Spleen (tissue), 11 donors: Measurements from ENCODE around the gene RGS8. TPM values are rescaled to one million over a fixed set of nuclear protein-coding genes. Genes with fewer than 3 reads are reported as not detected.

Experiments
- DNase-seq: peaks from one replicate; pipeline ENCODE4 v3.0.0-alpha.2; 2020
- H3K27ac ChIP-seq, 8 donors: fragments of 200-600 bp; sonication (generic) in 7 of 8; 1 replicate in 4 of 8; 2 replicates in 4 of 8; pipeline versions ENCODE4 v1.5.0 to v1.8.0; 2016 to 2021; ENCODE audit warnings: inconsistent platforms in 4 of 8, mild to moderate bottlenecking in 4 of 8, moderate library complexity in 1 of 8
- H3K27me3 ChIP-seq, 7 donors: fragments of 200-600 bp; sonication (generic) in 6 of 7; replicated peaks in 1 of 7; 1 replicate in 4 of 7; 2 replicates in 3 of 7; pipeline versions ENCODE4 v1.5.0 to v1.8.0; 2016 to 2021; ENCODE audit warnings: inconsistent platforms in 3 of 7, mild to moderate bottlenecking in 1 of 7
- H3K36me3 ChIP-seq, 6 donors: fragments of 200-600 bp; sonication (generic) in 5 of 6; 1 replicate in 4 of 6; 2 replicates in 2 of 6; pipeline versions ENCODE4 v1.5.0 to v1.8.0; 2016 to 2021; ENCODE audit warnings: inconsistent platforms in 2 of 6
- H3K4me1 ChIP-seq, 6 donors: fragments of 200-600 bp; sonication (generic) in 5 of 6; 1 replicate in 3 of 6; 2 replicates in 3 of 6; pipeline versions ENCODE4 v1.5.0 to v1.8.0; 2016 to 2021; ENCODE audit warnings: inconsistent platforms in 3 of 6
- H3K4me3 ChIP-seq, 8 donors: fragments of 200-600 bp; sonication (generic) in 7 of 8; 1 replicate in 4 of 8; 2 replicates in 4 of 8; pipeline versions ENCODE4 v1.5.0 to v1.8.0; 2016 to 2021; ENCODE audit warnings: inconsistent platforms in 4 of 8, mild to moderate bottlenecking in 4 of 8, moderate library complexity in 2 of 8
- H3K9me3 ChIP-seq, 8 donors: fragments of 200-600 bp; sonication (generic) in 7 of 8; 1 replicate in 4 of 8; 2 replicates in 4 of 8; pipeline versions ENCODE4 v1.5.0 to v1.8.0; 2016 to 2021; ENCODE audit warnings: inconsistent platforms in 4 of 8
- CTCF ChIP-seq, 11 experiments: fragments of 200-600 bp in 7 of 11; fragments of 450-650 bp in 4 of 11; sonication (generic) in 4 of 11; IDR thresholded peaks in 8 of 11; conservative IDR thresholded peaks in 3 of 11; 1 replicate in 7 of 11; 2 replicates in 4 of 11; pipeline versions ENCODE4 v1.4.0 to v1.8.0; 2016 to 2021; ENCODE audit warnings: antibody characterized with exemption in 11 of 11, inconsistent platforms in 4 of 11, mild to moderate bottlenecking in 1 of 11
- POLR2A ChIP-seq, 3 donors: fragments of 450-650 bp; IDR thresholded peaks; one replicate each; pipeline ENCODE4 v1.5.1; 2017; ENCODE audit warnings: antibody characterized with exemption in 3 of 3, mild to moderate bottlenecking in 1 of 3
- POLR2AphosphoS5 ChIP-seq, 3 donors: sonication (generic); formaldehyde crosslinking; IDR thresholded peaks; one replicate each; pipeline ENCODE4 v1.5.1; 2017; ENCODE audit warnings: antibody characterized with exemption in 3 of 3
- WGBS, 5 donors: extraction: QIAGEN DNeasy Blood & Tissue Kit in 3 of 5; methylation state at CpG; one replicate each; pipeline versions ENCODE4 v1.1.5 to v1.1.7; 2013 to 2018; 5-methylcytosine and 5-hydroxymethylcytosine counted together
- intact Hi-C: fragments of 100-400 bp; cut with DNase I; formaldehyde crosslinking; loops from one replicate; pipeline ENCODE4 v1.15.0; 2023; ENCODE audit warnings: low total_unique reads
- polyA plus RNA-seq, 3 donors: library from polyadenylated mRNA; stranded (reverse); fragments of 200-250 nt; gene quantifications; one replicate each; pipeline ENCODE4 v1.2.1, GENCODE V29; 2013
- total RNA-seq, 7 donors: library from RNA; depleted of rRNA in 3 of 7; stranded (reverse); fragments of >200 nt in 3 of 7; fragmentation: NEBNext Ultra II Directional in 4 of 7; extraction: Animal tissue kit (Norgen Biotek cat#: 25700) in 4 of 7; gene quantifications; one replicate each; pipeline versions ENCODE4 v1.1.0 to v1.2.1, GENCODE V29; 2016 to 2021
- donor health status: healthy with polysubstance abuse.
- donor health status: DM: no; HTN: no; CAD: no; lungs with moderate emphysema.
- donor health status: DM: no; HTN: no; CAD: no.
- donor health status: Bipolar disorder and iron deficiency.
- donor health status: healthy.
- donor health status: DM: no; HTN: no; CAD: no.
- donor health status: DM: yes; HTN: yes; CAD: no.

RGS8 gene
- total and polyA plus RNA-seq, 10 donors = 0.09 to 0.11 TPM; not detected in 8

- H3K4me1 ChIP-seq = peaks cover 0 to under 1% (median 0%) of the 10 kb centered on the region in 6 donors
- no peak for DNase-seq
- H3K27ac ChIP-seq = no peak overlapping the region
- H3K27me3 ChIP-seq = peaks cover 0 to 8% (median 0%) of the 10 kb centered on the region in 7 donors
- intact Hi-C loops = no loop called here
- WGBS, 5 donors = 80 to 88% (median 82%) methylated on average over 11 of the region's 11 CpGs
- no peaks in the 10 kb centered on the region for H3K36me3 ChIP-seq
- H3K4me3 ChIP-seq = no peak overlapping the region
- H3K9me3 ChIP-seq = no peaks in the 10 kb centered on the region
- TF ChIP-seq POLR2AphosphoS5 (IDR thresholded peaks at IDR 0.05) = no peak
- no peak for TF ChIP-seq CTCF (IDR thresholded peaks at IDR 0.05 in 8 of 11, conservative IDR thresholded peaks at IDR 0.05 in 3 of 11)
- no peak for TF ChIP-seq POLR2A (IDR thresholded peaks at IDR 0.05)
Observed at GRCh38 chr1:182670032-182670749, 14.2 kb downstream of the RGS8 start.

GRCh38 chr1:182669266-182669665 lies 15.1 kb downstream of the RGS8 start:
- intact Hi-C loops = no loop called here
- TF ChIP-seq CTCF (IDR thresholded peaks at IDR 0.05 in 8 of 11, conservative IDR thresholded peaks at IDR 0.05 in 3 of 11) (no peak), POLR2A (IDR thresholded peaks at IDR 0.05) (no peak), POLR2AphosphoS5 (IDR thresholded peaks at IDR 0.05) (no peak)
- Histone ChIP-seq H3K36me3 (no peaks in the 10 kb centered on the region), H3K27ac (no peak overlapping the region), H3K4me3 (no peak overlapping the region), H3K9me3 (no peaks in the 10 kb centered on the region), H3K4me1 (peaks cover 0 to 8% (median 3%) of the 10 kb centered on the region in 6 donors), H3K27me3 (peaks cover 0 to 8% (median 0%) of the 10 kb centered on the region in 7 donors)
- DNase-seq = no peak
- 89 to 96% (median 94%) methylated on average over 4 of the region's 4 CpGs for WGBS, 5 donors

DNA sequence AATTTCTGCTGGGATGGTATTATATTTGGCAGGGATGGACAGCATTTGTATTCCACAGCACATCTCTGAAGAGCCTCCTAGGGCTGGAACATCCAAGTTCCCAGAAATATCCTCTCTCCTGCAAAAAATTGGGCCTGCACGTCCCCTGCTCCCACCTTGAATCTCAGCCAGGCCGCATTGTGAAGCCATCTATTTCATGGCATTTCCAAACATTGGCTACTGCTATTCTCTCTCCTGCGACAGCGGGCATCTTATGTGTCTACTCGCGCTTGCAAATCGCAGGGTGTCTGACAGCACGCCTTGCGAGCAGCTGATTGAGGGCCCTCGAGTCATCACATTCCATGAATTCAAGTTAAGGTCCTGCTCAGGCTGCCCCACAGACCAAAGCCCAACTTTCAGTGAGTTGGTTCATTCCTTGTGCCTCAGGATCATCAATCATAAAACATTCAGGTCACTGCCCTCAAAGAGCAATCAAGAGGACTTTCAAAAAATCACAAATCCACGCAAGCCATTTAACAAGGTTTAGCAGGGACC lies 15.8 kb downstream of the RGS8 start:
- 91 to 99% (median 96%) methylated on average over 11 of the region's 11 CpGs for WGBS, 5 donors
- peaks cover 0 to 8% (median 0%) of the 10 kb centered on the region in 7 donors for H3K27me3 ChIP-seq
- TF ChIP-seq POLR2AphosphoS5 (IDR thresholded peaks at IDR 0.05) = no peak
- no peak for TF ChIP-seq CTCF (IDR thresholded peaks at IDR 0.05 in 8 of 11, conservative IDR thresholded peaks at IDR 0.05 in 3 of 11)
- TF ChIP-seq POLR2A (IDR thresholded peaks at IDR 0.05) = no peak
- H3K36me3 ChIP-seq = no peaks in the 10 kb centered on the region
- no peak overlapping the region for H3K4me3 ChIP-seq
- peaks cover 0 to 11% (median 3%) of the 10 kb centered on the region in 6 donors for H3K4me1 ChIP-seq
- intact Hi-C loops = no loop called here
- DNase-seq = no peak
- H3K27ac ChIP-seq = no peak overlapping the region
- H3K9me3 ChIP-seq = no peaks in the 10 kb centered on the region

- 83 to 94% (median 88%) methylated on average over 7 of the region's 7 CpGs for WGBS, 5 donors
- no peak for TF ChIP-seq POLR2AphosphoS5 (IDR thresholded peaks at IDR 0.05)
- TF ChIP-seq POLR2A (IDR thresholded peaks at IDR 0.05) = no peak
- TF ChIP-seq CTCF (IDR thresholded peaks at IDR 0.05 in 8 of 11, conservative IDR thresholded peaks at IDR 0.05 in 3 of 11) = no peak
- H3K27ac ChIP-seq = no peak overlapping the region
Observed at GRCh38 chr1:182667848-182668505, 16.4 kb downstream of the RGS8 start.

More at GRCh38 chr1:182667848-182668505, 16.4 kb downstream of the RGS8 start:
- Histone ChIP-seq H3K27me3 (peaks cover 0 to 8% (median 0%) of the 10 kb centered on the region in 7 donors), H3K4me1 (peaks cover 0 to 11% (median 3%) of the 10 kb centered on the region in 6 donors), H3K9me3 (no peaks in the 10 kb centered on the region), H3K4me3 (no peak overlapping the region), H3K36me3 (no peaks in the 10 kb centered on the region)
- no peak for DNase-seq
- intact Hi-C loops = no loop called here
